HG03442 (cell line): Measurements from ENCODE around the gene SPATA13.
"Not testable (repeated sequence)": the region's sequence is repeated elsewhere in the genome, so short reads cannot be mapped to it uniquely, and the experiment has no call there.

Experiments used
- ATAC-seq: cut with Tn5 transposase; IDR thresholded peaks from one replicate; pipeline ENCODE4 v1.9.1; 2021; ENCODE audit warnings: mild to moderate bottlenecking, moderate library complexity; ENCODE audit not compliant: unreplicated experiment

SPATA13 gene

GRCh38 chr13:24304620-24305019, 144.1 kb downstream of the SPATA13 start:
- no peak for ATAC-seq

- ATAC-seq: no peak
These were observed 146.1 kb downstream of the SPATA13 start for GRCh38 chr13:24306632-24307031.

GRCh38 chr13:24307211-24308067, 146.9 kb downstream of the SPATA13 start:
- no peak for ATAC-seq

GRCh38 chr13:24308068-24308445, 147.5 kb downstream of the SPATA13 start:
- ATAC-seq: no peak

GRCh38 chr13:24308488-24309020, 148.0 kb downstream of the SPATA13 start:
- no peak for ATAC-seq

GRCh38 chr13:24309300-24309699, 148.8 kb downstream of the SPATA13 start, which contains the start of gene C1QTNF9:
TSS of gene C1QTNF9 (plus strand) at chr13:24309580. CDS start at chr13:24316004, 6,424 bp downstream.
- ATAC-seq: not testable (repeated sequence)

- ATAC-seq: no peak
These were observed 152.9 kb downstream of the SPATA13 start for GRCh38 chr13:24313439-24313838.

GRCh38 chr13:24317835-24318234, 157.3 kb downstream of the SPATA13 start:
- ATAC-seq: not testable (repeated sequence)

GRCh38 chr13:24318878-24319277, 158.4 kb downstream of the SPATA13 start:
- ATAC-seq: not testable (repeated sequence)

- not testable (repeated sequence) for ATAC-seq
These were observed 159.1 kb downstream of the SPATA13 start for GRCh38 chr13:24319641-24320040.

GRCh38 chr13:24321416-24321815, 160.9 kb downstream of the SPATA13 start:
- ATAC-seq: not testable (repeated sequence)

GRCh38 chr13:24322470-24322869, 161.9 kb downstream of the SPATA13 start:
- not testable (repeated sequence) for ATAC-seq

- ATAC-seq: no peak
These were observed 162.7 kb downstream of the SPATA13 start for GRCh38 chr13:24323036-24323738.

GRCh38 chr13:24323739-24324075, 163.2 kb downstream of the SPATA13 start:
- ATAC-seq: no peak

GRCh38 chr13:24327598-24327997, 167.1 kb downstream of the SPATA13 start:
- not testable (repeated sequence) for ATAC-seq

GRCh38 chr13:24328145-24328544, 167.6 kb downstream of the SPATA13 start:
- no peak for ATAC-seq

GRCh38 chr13:24338721-24339120, 178.2 kb downstream of the SPATA13 start:
- no peak for ATAC-seq

GRCh38 chr13:24339937-24340607, 179.6 kb downstream of the SPATA13 start:
- no peak for ATAC-seq

- no peak for ATAC-seq
These were observed 180.1 kb downstream of the SPATA13 start for GRCh38 chr13:24340608-24340955.

GRCh38 chr13:24341439-24341838, 180.9 kb downstream of the SPATA13 start:
- no peak for ATAC-seq

GRCh38 chr13:24348385-24348784, 187.9 kb downstream of the SPATA13 start:
- ATAC-seq: no peak
